ENCODE results near the gene NYNRIN. TPM values are rescaled to one million over a fixed set of nuclear protein-coding genes. Genes with fewer than 3 reads are reported as not detected.

Gene NYNRIN
- total RNA-seq, 1 experiment from 2014 or later: 0.27 TPM

DNA sequence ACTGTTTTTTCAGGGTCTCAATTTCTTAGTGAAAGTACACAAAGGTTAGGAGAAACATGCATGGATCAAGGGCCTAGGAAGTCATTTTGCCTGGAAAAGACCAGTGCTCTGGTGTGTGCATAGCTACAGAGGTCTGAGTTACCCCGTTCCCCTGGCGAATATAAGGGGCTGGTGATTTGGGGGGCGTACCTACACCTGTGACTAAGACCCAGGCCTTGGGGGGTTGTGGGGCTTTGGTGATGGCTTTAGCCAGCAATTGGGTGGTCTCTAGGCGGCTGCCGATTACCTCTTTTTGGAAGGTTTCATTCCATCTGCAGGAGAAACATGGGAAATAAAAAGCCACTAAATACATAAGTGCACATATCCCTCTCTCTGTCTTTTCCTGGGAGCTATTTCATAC lies 42.7 kb downstream of the NYNRIN start:
- ATAC-seq (no peak), DNase-seq (ENCODE audit: low read depth, low spot score) (no peak)
- no TSS peak for BruUV-seq (replicated peaks)
- TF ChIP-seq SIN3A (IDR thresholded peaks at IDR 0.05; ENCODE audit: low read depth) (no peak), FOSL1 (IDR thresholded peaks at IDR 0.05; ENCODE audit: low read depth) (no peak), ELF1 (IDR thresholded peaks at IDR 0.05; ENCODE audit: borderline replicate concordance, low read depth) (no peak), CBX3 (IDR thresholded peaks at IDR 0.05; ENCODE audit: low read depth) (no peak), SP1 (IDR thresholded peaks at IDR 0.05; ENCODE audit: low read depth) (no peak), ZNF274 (IDR thresholded peaks at IDR 0.05; ENCODE audit: low read depth, low read length) (no peak), EZH2 (IDR thresholded peaks at IDR 0.05) (no peak), CEBPB (IDR thresholded peaks at IDR 0.05; ENCODE audit: low read depth) (no peak), JUND (IDR thresholded peaks at IDR 0.05) (no peak), SRF (IDR thresholded peaks at IDR 0.05; ENCODE audit: low read depth) (no peak)
- TF ChIP-seq, protein P1, sequence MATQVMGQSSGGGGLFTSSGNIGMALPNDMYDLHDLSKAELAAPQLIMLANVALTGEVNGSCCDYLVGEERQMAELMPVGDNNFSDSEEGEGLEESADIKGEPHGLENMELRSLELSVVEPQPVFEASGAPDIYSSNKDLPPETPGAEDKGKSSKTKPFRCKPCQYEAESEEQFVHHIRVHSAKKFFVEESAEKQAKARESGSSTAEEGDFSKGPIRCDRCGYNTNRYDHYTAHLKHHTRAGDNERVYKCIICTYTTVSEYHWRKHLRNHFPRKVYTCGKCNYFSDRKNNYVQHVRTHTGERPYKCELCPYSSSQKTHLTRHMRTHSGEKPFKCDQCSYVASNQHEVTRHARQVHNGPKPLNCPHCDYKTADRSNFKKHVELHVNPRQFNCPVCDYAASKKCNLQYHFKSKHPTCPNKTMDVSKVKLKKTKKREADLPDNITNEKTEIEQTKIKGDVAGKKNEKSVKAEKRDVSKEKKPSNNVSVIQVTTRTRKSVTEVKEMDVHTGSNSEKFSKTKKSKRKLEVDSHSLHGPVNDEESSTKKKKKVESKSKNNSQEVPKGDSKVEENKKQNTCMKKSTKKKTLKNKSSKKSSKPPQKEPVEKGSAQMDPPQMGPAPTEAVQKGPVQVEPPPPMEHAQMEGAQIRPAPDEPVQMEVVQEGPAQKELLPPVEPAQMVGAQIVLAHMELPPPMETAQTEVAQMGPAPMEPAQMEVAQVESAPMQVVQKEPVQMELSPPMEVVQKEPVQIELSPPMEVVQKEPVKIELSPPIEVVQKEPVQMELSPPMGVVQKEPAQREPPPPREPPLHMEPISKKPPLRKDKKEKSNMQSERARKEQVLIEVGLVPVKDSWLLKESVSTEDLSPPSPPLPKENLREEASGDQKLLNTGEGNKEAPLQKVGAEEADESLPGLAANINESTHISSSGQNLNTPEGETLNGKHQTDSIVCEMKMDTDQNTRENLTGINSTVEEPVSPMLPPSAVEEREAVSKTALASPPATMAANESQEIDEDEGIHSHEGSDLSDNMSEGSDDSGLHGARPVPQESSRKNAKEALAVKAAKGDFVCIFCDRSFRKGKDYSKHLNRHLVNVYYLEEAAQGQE (IDR thresholded peaks at IDR 0.05; ENCODE audit: low read depth): no peak
- TF ChIP-seq, protein P2, sequence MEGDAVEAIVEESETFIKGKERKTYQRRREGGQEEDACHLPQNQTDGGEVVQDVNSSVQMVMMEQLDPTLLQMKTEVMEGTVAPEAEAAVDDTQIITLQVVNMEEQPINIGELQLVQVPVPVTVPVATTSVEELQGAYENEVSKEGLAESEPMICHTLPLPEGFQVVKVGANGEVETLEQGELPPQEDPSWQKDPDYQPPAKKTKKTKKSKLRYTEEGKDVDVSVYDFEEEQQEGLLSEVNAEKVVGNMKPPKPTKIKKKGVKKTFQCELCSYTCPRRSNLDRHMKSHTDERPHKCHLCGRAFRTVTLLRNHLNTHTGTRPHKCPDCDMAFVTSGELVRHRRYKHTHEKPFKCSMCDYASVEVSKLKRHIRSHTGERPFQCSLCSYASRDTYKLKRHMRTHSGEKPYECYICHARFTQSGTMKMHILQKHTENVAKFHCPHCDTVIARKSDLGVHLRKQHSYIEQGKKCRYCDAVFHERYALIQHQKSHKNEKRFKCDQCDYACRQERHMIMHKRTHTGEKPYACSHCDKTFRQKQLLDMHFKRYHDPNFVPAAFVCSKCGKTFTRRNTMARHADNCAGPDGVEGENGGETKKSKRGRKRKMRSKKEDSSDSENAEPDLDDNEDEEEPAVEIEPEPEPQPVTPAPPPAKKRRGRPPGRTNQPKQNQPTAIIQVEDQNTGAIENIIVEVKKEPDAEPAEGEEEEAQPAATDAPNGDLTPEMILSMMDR (IDR thresholded peaks at IDR 0.05 in 2 of 3, conservative IDR thresholded peaks at IDR 0.05 in 1 of 3; ENCODE audit: borderline replicate concordance in 1 of 3, insufficient read depth in 1 of 3, low read depth in 2 of 3, low read length in 2 of 3): no peak
- TF ChIP-seq, protein P3, sequence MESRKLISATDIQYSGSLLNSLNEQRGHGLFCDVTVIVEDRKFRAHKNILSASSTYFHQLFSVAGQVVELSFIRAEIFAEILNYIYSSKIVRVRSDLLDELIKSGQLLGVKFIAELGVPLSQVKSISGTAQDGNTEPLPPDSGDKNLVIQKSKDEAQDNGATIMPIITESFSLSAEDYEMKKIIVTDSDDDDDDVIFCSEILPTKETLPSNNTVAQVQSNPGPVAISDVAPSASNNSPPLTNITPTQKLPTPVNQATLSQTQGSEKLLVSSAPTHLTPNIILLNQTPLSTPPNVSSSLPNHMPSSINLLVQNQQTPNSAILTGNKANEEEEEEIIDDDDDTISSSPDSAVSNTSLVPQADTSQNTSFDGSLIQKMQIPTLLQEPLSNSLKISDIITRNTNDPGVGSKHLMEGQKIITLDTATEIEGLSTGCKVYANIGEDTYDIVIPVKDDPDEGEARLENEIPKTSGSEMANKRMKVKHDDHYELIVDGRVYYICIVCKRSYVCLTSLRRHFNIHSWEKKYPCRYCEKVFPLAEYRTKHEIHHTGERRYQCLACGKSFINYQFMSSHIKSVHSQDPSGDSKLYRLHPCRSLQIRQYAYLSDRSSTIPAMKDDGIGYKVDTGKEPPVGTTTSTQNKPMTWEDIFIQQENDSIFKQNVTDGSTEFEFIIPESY (IDR thresholded peaks at IDR 0.05; ENCODE audit: extremely low read depth, insufficient replicate concordance, low read length): no peak
- peaks cover 26% of the 10 kb centered on the region for H3K79me2 ChIP-seq (ENCODE audit: insufficient read depth, low read length)
- peak overlapping the region; percentile 76 to 94 for H3K4me3 ChIP-seq (replicated peaks in 1 of 2; ENCODE audit: low read depth in 1 of 2, low read length in 2 of 2)
- peak overlapping the region; percentile 96 for H3K27ac ChIP-seq (ENCODE audit: low read depth, low read length)
- no peaks in the 10 kb centered on the region for H3K27me3 ChIP-seq (ENCODE audit: insufficient read depth, low read length)
- ChIA-PET RAD21 (ENCODE audit: low non-redundant PET in 1 of 2, low total read pairs in 2 of 2, uncharacterized antibody in 2 of 2, unreplicated experiment in 2 of 2) (interaction anchor here in 1 of 2 experiments (1.0 kb wide), 1 partner anchor 10 kb away, joined by 3 read pairs; no protein-coding TSS in a partner anchor), POLR2A (interaction anchor here (1.3 to 3.2 kb wide), 2 partner anchors 11 to 76 kb away, joined by 6 to 31 read pairs; partner anchors contain the start of genes CBLN3 and KHNYN), CTCF (interaction anchor here (1.1 to 3.6 kb wide), 7 partner anchors 10 to 199 kb away, joined by 4 to 42 read pairs (median 9); partner anchors contain the start of genes CBLN3, CIDEB, KHNYN and TINF2)
- peaks cover 5 to 17% of the 10 kb centered on the region in 2 experiments; a peak in 3 of 4 replicates for H3K4me1 ChIP-seq (ENCODE audit: control insufficient read depth in 1 of 2, insufficient read depth in 2 of 2, low read length in 2 of 2)
- H3K4me2 ChIP-seq (ENCODE audit: low read length): peak overlapping the region; percentile 94
- H2AFZ ChIP-seq (ENCODE audit: low read depth, low read length, poor library complexity, severe bottlenecking): no peak overlapping the region
- H3K9ac ChIP-seq (ENCODE audit: low read length): peak overlapping the region; percentile 88
- no peaks in the 10 kb centered on the region for H3K9me2 ChIP-seq (ENCODE audit: insufficient read depth)
- H4K20me1 ChIP-seq (ENCODE audit: insufficient read depth): no peaks in the 10 kb centered on the region
- no peaks in the 10 kb centered on the region for H3K9me3 ChIP-seq (ENCODE audit: control insufficient read depth in 1 of 2, insufficient read depth in 1 of 2, low read depth in 1 of 2, low read length in 2 of 2)
- peaks cover 12 to 29% of the 10 kb centered on the region in 2 experiments; a peak in 3 of 4 replicates for H3K36me3 ChIP-seq (ENCODE audit: control insufficient read depth in 1 of 2, insufficient read depth in 2 of 2, low read length in 2 of 2)
- intact Hi-C loops (cut with micrococcal nuclease): no loop called here

Measured in HCT116 (cell line).